Measurements from ENCODE around the gene GMEB2.

DNA sequence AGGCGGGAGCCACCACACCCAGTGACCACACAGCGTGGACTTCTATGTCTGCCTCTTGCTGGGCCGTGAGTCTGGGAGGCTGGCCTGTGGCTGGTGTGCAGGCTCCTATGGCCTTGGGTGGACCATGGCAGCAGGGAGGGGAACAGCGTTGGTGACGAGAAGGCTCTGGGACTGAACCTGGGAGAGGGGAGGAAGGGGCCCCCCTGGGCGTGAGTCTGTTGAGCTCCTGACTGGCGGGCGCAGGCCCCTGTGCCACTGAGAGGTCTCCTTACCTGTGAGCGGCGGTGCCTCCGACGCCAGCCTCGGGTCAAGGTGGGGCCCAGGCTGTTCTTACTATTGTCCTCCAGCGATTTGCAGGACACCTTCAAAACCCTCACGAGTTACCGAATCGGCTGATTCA is 40.1 kb downstream of the GMEB2 start:
- no peak for TF ChIP-seq POLR2A (IDR thresholded peaks at IDR 0.05)
- TF ChIP-seq EP300 (IDR thresholded peaks at IDR 0.05): no peak
- TF ChIP-seq, protein P1, sequence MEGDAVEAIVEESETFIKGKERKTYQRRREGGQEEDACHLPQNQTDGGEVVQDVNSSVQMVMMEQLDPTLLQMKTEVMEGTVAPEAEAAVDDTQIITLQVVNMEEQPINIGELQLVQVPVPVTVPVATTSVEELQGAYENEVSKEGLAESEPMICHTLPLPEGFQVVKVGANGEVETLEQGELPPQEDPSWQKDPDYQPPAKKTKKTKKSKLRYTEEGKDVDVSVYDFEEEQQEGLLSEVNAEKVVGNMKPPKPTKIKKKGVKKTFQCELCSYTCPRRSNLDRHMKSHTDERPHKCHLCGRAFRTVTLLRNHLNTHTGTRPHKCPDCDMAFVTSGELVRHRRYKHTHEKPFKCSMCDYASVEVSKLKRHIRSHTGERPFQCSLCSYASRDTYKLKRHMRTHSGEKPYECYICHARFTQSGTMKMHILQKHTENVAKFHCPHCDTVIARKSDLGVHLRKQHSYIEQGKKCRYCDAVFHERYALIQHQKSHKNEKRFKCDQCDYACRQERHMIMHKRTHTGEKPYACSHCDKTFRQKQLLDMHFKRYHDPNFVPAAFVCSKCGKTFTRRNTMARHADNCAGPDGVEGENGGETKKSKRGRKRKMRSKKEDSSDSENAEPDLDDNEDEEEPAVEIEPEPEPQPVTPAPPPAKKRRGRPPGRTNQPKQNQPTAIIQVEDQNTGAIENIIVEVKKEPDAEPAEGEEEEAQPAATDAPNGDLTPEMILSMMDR (IDR thresholded peaks at IDR 0.05): no peak
